Upper lobe of left lung (tissue), 4 donors: ENCODE results near the gene CTXND2.

Experiments
- EP300 ChIP-seq, 4 donors: sonication (generic); formaldehyde crosslinking; IDR thresholded peaks; one replicate each; pipeline ENCODE4 v1.5.1; 2017; ENCODE audit warnings: antibody characterized with exemption in 4 of 4, control low read depth in 2 of 4
- POLR2A ChIP-seq, 4 donors: fragments of 450-650 bp; IDR thresholded peaks; one replicate each; pipeline ENCODE4 v1.5.1; 2016 to 2017; ENCODE audit warnings: antibody characterized with exemption in 4 of 4, mild to moderate bottlenecking in 2 of 4
- POLR2AphosphoS5 ChIP-seq, 2 donors: sonication (generic); formaldehyde crosslinking; IDR thresholded peaks; one replicate each; pipeline ENCODE4 v1.5.1; 2017; ENCODE audit warnings: antibody characterized with exemption in 2 of 2
- TF ChIP-seq, protein P1 (sequence below), 6 experiments: fragments of 450-650 bp in 4 of 6; fragments of 200-600 bp in 2 of 6; sonication (generic) in 2 of 6; IDR thresholded peaks; one replicate each; pipeline ENCODE4 v1.5.1; 2016 to 2019; ENCODE audit warnings: antibody characterized with exemption in 6 of 6

GRCh38 chr1:150906329-150906728 is 19.4 kb downstream of the CTXND2 start:
- TF ChIP-seq, protein P1, sequence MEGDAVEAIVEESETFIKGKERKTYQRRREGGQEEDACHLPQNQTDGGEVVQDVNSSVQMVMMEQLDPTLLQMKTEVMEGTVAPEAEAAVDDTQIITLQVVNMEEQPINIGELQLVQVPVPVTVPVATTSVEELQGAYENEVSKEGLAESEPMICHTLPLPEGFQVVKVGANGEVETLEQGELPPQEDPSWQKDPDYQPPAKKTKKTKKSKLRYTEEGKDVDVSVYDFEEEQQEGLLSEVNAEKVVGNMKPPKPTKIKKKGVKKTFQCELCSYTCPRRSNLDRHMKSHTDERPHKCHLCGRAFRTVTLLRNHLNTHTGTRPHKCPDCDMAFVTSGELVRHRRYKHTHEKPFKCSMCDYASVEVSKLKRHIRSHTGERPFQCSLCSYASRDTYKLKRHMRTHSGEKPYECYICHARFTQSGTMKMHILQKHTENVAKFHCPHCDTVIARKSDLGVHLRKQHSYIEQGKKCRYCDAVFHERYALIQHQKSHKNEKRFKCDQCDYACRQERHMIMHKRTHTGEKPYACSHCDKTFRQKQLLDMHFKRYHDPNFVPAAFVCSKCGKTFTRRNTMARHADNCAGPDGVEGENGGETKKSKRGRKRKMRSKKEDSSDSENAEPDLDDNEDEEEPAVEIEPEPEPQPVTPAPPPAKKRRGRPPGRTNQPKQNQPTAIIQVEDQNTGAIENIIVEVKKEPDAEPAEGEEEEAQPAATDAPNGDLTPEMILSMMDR (IDR thresholded peaks at IDR 0.05) = no peak
- TF ChIP-seq POLR2AphosphoS5 (IDR thresholded peaks at IDR 0.05) = no peak
- no peak for TF ChIP-seq EP300 (IDR thresholded peaks at IDR 0.05)
- TF ChIP-seq POLR2A (IDR thresholded peaks at IDR 0.05) = no peak
